ENCODE results near the gene CDKL2.

CDKL2 gene

DNA sequence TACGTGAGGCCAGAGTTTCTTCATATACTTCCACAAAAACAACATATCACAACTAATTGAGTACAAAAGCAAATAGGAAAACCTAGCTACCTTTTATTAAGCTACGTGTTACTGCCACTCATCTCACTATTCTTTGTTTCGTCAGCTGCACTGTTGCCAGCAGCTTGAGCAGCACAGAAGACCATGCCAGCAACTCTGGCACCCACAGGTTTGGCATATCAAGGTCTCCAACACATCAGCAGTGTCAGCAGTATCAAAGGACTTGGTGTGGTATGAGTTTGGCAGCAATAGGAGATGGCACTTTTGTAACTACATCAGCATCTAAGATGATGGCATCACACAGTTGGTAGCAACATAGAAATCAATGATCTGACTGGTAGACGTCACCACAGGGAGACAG, 30.7 kb downstream of the CDKL2 start:
- no peak for TF ChIP-seq NFIC (IDR thresholded peaks at IDR 0.05)
- TF ChIP-seq FOXM1 (IDR thresholded peaks at IDR 0.05; ENCODE audit: borderline replicate concordance, low read depth), result no peak
- TF ChIP-seq, protein P1, sequence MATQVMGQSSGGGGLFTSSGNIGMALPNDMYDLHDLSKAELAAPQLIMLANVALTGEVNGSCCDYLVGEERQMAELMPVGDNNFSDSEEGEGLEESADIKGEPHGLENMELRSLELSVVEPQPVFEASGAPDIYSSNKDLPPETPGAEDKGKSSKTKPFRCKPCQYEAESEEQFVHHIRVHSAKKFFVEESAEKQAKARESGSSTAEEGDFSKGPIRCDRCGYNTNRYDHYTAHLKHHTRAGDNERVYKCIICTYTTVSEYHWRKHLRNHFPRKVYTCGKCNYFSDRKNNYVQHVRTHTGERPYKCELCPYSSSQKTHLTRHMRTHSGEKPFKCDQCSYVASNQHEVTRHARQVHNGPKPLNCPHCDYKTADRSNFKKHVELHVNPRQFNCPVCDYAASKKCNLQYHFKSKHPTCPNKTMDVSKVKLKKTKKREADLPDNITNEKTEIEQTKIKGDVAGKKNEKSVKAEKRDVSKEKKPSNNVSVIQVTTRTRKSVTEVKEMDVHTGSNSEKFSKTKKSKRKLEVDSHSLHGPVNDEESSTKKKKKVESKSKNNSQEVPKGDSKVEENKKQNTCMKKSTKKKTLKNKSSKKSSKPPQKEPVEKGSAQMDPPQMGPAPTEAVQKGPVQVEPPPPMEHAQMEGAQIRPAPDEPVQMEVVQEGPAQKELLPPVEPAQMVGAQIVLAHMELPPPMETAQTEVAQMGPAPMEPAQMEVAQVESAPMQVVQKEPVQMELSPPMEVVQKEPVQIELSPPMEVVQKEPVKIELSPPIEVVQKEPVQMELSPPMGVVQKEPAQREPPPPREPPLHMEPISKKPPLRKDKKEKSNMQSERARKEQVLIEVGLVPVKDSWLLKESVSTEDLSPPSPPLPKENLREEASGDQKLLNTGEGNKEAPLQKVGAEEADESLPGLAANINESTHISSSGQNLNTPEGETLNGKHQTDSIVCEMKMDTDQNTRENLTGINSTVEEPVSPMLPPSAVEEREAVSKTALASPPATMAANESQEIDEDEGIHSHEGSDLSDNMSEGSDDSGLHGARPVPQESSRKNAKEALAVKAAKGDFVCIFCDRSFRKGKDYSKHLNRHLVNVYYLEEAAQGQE (IDR thresholded peaks at IDR 0.05; ENCODE audit: low read depth), result no peak
- no peak for TF ChIP-seq EGR1 (IDR thresholded peaks at IDR 0.05)
- TF ChIP-seq, protein P2, sequence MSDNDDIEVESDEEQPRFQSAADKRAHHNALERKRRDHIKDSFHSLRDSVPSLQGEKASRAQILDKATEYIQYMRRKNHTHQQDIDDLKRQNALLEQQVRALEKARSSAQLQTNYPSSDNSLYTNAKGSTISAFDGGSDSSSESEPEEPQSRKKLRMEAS (IDR thresholded peaks at IDR 0.05), result no peak
- TF ChIP-seq EP300 (IDR thresholded peaks at IDR 0.05; ENCODE audit: borderline replicate concordance), result no peak
- no peak for TF ChIP-seq RAD21 (IDR thresholded peaks at IDR 0.05; ENCODE audit: low read depth)
- TF ChIP-seq, protein P3, sequence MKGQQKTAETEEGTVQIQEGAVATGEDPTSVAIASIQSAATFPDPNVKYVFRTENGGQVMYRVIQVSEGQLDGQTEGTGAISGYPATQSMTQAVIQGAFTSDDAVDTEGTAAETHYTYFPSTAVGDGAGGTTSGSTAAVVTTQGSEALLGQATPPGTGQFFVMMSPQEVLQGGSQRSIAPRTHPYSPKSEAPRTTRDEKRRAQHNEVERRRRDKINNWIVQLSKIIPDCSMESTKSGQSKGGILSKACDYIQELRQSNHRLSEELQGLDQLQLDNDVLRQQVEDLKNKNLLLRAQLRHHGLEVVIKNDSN (IDR thresholded peaks at IDR 0.05), result no peak
- TF ChIP-seq TAF1 (IDR thresholded peaks at IDR 0.05; ENCODE audit: low read depth), result no peak
- no peak for TF ChIP-seq YY1 (IDR thresholded peaks at IDR 0.05; ENCODE audit: low read depth)
- TF ChIP-seq CEBPB (IDR thresholded peaks at IDR 0.05), result no peak
- TF ChIP-seq TEAD4 (IDR thresholded peaks at IDR 0.05), result no peak
- no peak for TF ChIP-seq ZBTB7A (IDR thresholded peaks at IDR 0.05; ENCODE audit: low read depth)
- no peak for TF ChIP-seq CREB1 (IDR thresholded peaks at IDR 0.05; ENCODE audit: low read depth)
- TF ChIP-seq TCF12 (IDR thresholded peaks at IDR 0.05; ENCODE audit: low read depth), result no peak

DNA sequence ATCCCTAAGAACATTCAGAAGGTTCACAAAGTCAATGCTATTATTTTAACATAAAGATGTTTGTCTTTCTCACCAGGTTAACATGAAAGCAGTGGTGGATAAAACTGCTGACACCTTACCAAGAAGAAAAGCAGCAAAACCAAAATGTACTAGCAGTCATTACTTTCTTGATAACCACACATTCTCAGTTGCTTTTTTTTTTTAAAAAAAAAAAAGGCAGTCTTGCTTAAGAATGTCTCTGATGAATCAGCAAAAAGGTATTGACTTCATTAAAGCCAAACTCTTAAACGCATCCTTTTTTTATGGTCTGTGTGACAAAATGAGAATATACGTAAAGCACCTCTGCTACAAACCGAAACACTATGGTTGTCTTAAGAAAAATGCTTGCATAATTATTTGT, 31.9 kb downstream of the CDKL2 start:
- TF ChIP-seq ZBTB7A (IDR thresholded peaks at IDR 0.05; ENCODE audit: low read depth) (no peak), CEBPB (IDR thresholded peaks at IDR 0.05) (0 out of 2 replicates have a peak, but pooled peaks have one; percentile 20), RAD21 (IDR thresholded peaks at IDR 0.05; ENCODE audit: low read depth) (no peak)

DNA sequence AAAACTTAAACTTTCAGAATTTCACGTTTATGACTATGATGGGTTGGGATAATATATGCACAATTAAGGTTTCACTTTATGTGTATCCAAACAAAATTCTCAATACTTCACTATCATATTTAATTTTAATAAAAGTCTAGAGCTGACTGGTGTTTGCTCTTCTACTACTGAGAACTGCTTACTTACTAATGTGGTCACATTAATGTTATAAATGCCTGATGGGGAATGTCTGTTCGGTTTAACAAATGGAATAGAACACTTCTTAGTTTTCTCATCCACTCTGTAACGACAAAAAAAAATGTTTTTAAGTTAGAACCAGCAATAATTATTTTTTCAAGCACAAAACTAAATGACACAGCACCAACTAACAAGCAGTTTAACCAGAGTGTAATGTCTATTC, 34.3 kb downstream of the CDKL2 start:
- TF ChIP-seq EP300 (IDR thresholded peaks at IDR 0.05; ENCODE audit: borderline replicate concordance) (no peak), EGR1 (IDR thresholded peaks at IDR 0.05) (no peak), RAD21 (IDR thresholded peaks at IDR 0.05; ENCODE audit: low read depth) (no peak), TAF1 (IDR thresholded peaks at IDR 0.05; ENCODE audit: low read depth) (no peak), TEAD4 (IDR thresholded peaks at IDR 0.05) (no peak), FOXM1 (IDR thresholded peaks at IDR 0.05; ENCODE audit: borderline replicate concordance, low read depth) (no peak), CEBPB (IDR thresholded peaks at IDR 0.05) (no peak), YY1 (IDR thresholded peaks at IDR 0.05; ENCODE audit: low read depth) (no peak), CREB1 (IDR thresholded peaks at IDR 0.05; ENCODE audit: low read depth) (no peak), NFIC (IDR thresholded peaks at IDR 0.05) (no peak), TCF12 (IDR thresholded peaks at IDR 0.05; ENCODE audit: low read depth) (no peak), ZBTB7A (IDR thresholded peaks at IDR 0.05; ENCODE audit: low read depth) (no peak)
- TF ChIP-seq, protein P3 (IDR thresholded peaks at IDR 0.05), result no peak
- TF ChIP-seq, protein P1 (IDR thresholded peaks at IDR 0.05; ENCODE audit: low read depth), result no peak
- TF ChIP-seq, protein P2 (IDR thresholded peaks at IDR 0.05), result no peak

DNA sequence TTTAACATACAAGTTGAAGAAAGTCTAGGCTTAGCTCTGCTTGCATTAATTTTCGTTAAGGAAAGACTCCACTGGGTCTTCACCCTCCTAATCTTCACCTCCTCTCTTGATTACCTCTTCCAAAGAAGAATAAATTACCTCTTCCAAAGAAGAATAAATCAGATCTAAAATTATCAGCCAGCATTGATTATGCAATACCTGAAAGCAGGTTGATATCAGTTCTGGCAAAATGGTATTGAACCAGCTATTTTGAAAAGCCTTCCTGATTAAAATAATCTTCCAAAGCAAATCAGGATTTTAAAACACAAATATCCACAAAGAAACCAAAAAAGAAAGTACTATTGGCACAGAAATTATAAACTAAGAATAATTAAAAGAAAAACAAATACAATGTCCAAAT, 36.9 kb downstream of the CDKL2 start:
- TF ChIP-seq CREB1 (IDR thresholded peaks at IDR 0.05; ENCODE audit: low read depth), result no peak
- no peak for TF ChIP-seq EGR1 (IDR thresholded peaks at IDR 0.05)
- no peak for TF ChIP-seq TEAD4 (IDR thresholded peaks at IDR 0.05)
- no peak for TF ChIP-seq EP300 (IDR thresholded peaks at IDR 0.05; ENCODE audit: borderline replicate concordance)

DNA sequence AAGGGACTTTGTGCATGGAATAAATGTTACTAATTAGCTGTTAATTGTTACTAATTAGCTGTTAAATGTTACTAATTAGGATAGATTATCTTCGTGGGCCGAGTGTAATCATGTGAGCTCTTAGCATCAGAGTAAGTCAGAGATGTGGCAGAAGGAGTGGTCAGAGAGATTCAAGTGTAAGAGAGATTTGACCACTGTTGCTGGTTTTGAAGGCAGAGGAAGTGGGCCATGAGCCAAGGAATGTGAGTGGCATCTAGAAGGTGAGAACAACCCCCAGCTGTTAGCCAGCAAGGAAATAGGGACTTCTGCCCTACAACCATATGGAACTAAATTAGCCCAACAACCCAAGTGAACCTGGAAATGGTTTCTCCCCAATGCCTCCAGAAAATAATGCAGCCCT, 46.3 kb downstream of the CDKL2 start:
- TF ChIP-seq TEAD4 (IDR thresholded peaks at IDR 0.05) (peak; percentile 47), NFIC (IDR thresholded peaks at IDR 0.05) (0 out of 2 replicates have a peak, but pooled peaks have one; percentile 28), EP300 (IDR thresholded peaks at IDR 0.05; ENCODE audit: borderline replicate concordance) (no peak)

DNA sequence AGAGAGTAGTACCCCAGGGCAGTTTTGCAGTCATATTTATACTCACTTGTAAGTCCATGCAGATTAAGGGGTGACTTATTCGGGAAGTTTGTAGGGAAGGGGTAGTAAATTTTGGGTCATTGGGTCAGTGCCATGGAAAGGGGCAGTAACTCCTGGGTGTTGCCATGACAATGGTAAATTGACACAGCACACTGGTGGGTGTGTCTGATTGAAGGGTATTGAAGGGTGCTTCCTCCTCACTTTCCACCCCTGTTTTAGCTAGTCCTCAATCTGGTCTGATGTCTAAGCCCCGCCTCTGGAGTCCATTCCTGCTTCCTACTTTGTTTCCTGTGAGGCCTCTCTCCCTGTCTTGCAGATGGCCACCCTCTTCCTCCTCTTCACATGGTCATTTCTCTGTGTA, 62.6 kb downstream of the CDKL2 start:
- TF ChIP-seq NFIC (IDR thresholded peaks at IDR 0.05) (no peak), RAD21 (IDR thresholded peaks at IDR 0.05; ENCODE audit: low read depth) (no peak), FOXM1 (IDR thresholded peaks at IDR 0.05; ENCODE audit: borderline replicate concordance, low read depth) (no peak), YY1 (IDR thresholded peaks at IDR 0.05; ENCODE audit: low read depth) (no peak), ZBTB7A (IDR thresholded peaks at IDR 0.05; ENCODE audit: low read depth) (no peak), CEBPB (IDR thresholded peaks at IDR 0.05) (no peak), EP300 (IDR thresholded peaks at IDR 0.05; ENCODE audit: borderline replicate concordance) (no peak), CREB1 (IDR thresholded peaks at IDR 0.05; ENCODE audit: low read depth) (no peak), TEAD4 (IDR thresholded peaks at IDR 0.05) (no peak), EGR1 (IDR thresholded peaks at IDR 0.05) (no peak), TCF12 (IDR thresholded peaks at IDR 0.05; ENCODE audit: low read depth) (no peak), TAF1 (IDR thresholded peaks at IDR 0.05; ENCODE audit: low read depth) (no peak)
- TF ChIP-seq, protein P3 (IDR thresholded peaks at IDR 0.05), result no peak
- TF ChIP-seq, protein P2 (IDR thresholded peaks at IDR 0.05), result no peak
- TF ChIP-seq, protein P1 (IDR thresholded peaks at IDR 0.05; ENCODE audit: low read depth), result no peak
